LNCAP (cell line): ENCODE data around the gene DLX1.

ENCODE experiments used
- TF ChIP-seq, protein P1 (sequence below): fragments of 450-650 bp; IDR thresholded peaks from 2 replicates; pipeline ENCODE4 v1.5.1; 2017; ENCODE audit warnings: mild to moderate bottlenecking

The DLX1 gene

DNA sequence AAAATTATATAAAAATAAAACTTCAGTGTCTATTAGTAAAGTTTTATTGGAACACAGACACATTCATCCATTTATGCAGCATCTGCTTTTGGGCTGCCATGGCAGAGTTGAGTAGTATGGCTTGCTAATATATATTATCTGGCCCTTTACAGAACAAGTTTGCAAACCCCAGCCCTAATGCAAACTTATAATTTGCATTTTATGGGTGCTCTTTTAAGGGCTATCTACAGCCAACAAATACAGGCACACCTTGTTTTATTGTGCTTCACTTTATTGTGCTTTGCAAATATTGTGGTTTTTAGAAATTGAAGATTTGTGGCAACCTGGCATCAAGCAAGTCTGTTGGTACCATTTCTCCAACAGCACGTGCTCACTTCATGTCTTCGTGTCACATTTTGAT lies 52.6 kb downstream of the DLX1 start:
- TF ChIP-seq, protein P1, sequence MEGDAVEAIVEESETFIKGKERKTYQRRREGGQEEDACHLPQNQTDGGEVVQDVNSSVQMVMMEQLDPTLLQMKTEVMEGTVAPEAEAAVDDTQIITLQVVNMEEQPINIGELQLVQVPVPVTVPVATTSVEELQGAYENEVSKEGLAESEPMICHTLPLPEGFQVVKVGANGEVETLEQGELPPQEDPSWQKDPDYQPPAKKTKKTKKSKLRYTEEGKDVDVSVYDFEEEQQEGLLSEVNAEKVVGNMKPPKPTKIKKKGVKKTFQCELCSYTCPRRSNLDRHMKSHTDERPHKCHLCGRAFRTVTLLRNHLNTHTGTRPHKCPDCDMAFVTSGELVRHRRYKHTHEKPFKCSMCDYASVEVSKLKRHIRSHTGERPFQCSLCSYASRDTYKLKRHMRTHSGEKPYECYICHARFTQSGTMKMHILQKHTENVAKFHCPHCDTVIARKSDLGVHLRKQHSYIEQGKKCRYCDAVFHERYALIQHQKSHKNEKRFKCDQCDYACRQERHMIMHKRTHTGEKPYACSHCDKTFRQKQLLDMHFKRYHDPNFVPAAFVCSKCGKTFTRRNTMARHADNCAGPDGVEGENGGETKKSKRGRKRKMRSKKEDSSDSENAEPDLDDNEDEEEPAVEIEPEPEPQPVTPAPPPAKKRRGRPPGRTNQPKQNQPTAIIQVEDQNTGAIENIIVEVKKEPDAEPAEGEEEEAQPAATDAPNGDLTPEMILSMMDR, result no peak
